GM18498 (cell line): ENCODE measurements around the gene C19orf12.
"Not testable (repeated sequence)": the region's sequence is repeated elsewhere in the genome, so short reads cannot be mapped to it uniquely, and the experiment has no call there.

Experiments
- ATAC-seq: cut with Tn5 transposase; IDR thresholded peaks from one replicate; pipeline ENCODE4 v1.9.1; 2021; ENCODE audit warnings: mild to moderate bottlenecking, moderate library complexity; ENCODE audit not compliant: unreplicated experiment

C19orf12 gene

DNA sequence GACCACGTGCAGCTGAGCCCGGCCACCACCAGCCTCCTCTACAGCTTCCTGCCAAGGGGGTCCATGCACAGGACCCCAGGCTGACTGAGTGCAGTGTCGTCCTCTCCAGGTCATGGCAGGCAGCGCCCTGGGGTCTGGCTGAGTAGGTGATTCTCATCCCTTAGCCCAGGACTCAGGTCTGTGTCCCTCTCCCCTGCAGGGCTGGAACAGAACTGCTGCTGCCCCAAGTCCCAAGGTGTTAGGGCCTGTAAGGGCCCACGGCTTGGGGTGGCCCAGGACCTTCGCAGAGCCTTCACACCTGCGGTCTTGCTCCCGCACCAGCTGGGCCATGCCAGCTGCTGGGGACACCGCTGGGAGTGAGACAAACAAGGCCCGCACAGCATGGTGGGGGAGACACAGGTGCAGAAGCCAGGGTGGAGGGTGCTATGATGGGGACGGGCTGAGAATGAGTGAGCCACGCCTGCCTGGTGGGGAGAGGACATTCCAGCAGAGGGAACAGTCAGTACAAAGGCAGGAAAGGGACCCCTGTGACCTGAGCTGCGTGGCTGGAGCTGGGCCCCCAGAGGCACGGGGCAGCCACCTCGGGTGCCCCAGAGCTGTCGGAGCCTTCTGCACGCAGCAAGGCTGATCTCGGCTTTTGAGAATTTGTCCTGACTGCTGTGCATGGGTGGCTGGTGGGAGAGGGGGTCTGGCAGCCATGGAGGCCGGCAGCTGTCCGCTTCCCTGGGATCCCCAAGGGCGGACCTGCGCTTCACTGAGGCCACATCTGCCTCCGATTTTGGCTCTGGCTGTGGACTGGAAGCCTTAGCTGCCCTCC, 37.9 kb downstream of the C19orf12 start:
- ATAC-seq: no peak

DNA sequence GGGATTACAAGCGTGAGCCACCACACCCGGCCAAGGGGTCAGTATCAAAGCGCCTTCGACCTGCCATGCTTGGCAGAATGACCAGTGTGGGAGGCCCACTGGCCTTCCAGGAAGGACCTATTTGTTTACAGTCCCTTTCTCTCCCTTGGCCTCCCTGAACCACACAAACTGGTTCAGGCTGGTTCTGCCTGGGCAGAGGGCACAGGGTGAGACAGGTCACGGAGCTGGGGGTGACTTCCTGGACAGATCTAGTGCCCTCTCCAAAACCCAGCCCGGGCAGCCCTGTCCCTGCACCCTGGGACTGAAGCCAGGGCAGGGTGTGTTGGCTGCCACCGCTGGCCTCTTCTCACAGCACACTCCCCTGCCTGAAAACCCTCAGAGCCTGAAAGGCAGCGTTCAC, 38.5 kb downstream of the C19orf12 start:
- no peak for ATAC-seq

DNA sequence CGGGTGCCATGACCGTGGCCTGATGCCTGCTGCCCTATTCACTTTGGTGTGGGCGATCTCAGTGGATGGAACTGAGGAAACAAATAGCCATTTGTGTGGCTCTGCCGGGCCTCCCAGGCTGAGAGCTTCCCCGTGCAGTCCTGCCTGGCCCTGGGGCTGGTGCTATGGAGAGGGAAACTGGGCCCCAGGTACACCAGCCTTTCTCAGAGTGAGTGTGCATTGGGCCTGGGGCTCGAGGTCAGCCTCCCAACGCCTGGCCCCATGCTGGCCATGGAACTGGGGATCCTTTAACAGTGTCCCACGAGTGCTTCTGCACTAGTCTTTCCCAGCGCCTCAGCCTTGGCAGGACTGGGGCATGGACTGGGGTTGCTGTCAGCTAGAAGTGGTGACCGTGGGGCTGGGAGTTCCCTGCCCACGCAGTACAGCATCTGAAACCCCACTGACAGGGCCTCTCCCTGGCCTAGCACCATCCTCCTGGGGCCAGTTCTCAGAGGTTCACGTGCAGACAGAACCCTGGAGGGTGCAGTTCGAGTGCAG, 39.3 kb downstream of the C19orf12 start:
- ATAC-seq: no peak

DNA sequence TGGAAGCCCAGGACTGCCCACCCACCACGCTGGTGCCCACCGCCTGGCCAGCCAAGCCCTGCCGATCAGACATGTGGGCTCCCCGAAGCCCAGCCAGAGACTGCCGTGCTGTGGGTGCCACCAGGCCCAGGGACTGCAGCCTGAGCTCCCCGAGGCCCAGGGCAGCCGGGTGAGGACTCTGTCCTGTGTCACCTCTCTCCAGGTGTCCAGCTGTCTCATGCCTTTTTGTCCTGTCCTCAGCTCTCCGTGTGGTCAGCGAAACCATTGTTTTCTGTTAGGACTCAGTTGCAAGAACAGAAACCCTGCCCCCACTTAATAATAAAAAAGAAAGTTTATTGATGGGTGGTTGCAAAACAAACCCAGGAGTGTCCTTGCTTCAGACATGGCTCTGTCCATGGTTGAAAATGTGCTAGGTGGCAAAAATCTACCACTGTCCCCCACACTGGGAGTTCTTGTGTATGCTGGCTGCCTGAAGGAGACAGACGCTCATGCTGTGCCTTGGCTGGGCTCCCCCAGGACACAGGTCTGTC, 39.9 kb downstream of the C19orf12 start:
- ATAC-seq: no peak

DNA sequence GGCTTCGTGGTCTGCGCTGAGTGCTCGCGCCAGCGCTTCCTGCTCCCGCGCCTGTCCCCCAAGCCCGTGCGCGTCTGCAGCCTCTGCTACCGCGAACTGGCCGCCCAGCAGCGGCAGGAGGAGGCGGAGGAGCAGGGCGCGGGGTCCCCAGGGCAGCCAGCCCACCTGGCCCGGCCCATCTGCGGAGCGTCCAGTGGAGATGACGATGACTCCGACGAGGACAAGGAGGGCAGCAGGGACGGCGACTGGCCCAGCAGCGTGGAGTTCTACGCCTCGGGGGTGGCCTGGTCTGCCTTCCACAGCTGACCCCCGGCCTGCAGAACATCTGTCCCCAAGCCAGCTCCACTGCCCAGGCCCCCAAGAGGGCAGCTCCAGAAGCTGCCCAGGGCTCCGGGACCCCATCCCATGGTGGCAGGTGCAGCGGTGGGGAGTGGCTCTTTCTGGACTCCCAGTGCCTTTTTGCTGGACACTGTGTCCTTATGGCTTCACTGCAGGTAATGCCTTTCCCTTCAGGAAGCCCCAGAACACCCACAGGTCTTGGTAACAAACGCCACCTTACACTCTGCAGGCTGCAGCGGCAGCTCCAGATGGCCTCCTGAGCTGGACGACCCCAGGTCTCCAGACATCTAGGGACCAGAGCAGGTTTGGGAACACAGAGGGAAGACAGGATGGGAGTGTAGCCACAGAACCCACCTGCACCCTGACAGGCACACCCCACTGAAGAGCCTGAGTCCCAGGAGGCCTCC, 40.5 kb downstream of the C19orf12 start:
- no peak for ATAC-seq

DNA sequence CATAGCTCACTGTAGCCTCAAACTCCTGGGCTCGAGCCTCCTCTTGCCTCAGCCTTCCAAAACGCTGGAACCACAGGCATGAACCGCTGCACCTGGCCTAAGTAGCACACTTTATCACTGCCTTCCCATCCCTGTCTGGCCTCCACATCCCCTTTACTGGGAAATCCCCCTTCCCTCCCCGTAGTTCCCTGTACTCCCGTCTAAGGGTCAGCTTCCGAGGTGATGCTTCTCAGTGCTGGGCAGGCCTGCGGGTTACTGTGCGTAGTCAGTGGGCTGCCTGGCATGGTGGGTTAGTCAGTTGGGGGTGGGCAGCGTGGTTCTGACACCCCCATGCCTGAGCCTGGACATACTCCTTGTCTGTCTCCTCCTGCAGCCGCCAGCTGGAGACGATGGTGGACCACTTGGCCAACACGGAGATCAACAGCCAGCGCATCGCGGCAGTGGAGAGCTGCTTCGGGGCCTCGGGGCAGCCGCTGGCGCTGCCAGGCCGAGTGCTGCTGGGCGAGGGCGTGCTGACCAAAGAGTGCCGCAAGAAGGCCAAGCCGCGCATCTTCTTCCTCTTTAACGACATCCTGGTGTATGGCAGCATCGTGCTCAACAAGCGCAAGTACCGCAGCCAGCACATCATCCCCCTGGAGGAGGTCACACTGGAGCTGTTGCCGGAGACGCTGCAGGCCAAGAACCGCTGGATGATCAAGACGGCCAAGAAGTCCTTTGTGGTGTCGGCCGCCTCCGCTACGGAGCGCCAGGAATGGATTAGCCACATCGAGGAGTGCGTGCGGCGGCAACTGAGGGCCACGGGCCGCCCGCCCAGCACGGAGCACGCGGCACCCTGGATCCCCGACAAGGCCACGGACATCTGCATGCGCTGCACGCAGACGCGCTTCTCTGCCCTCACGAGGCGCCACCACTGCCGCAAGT, 41.4 kb downstream of the C19orf12 start:
- no peak for ATAC-seq

DNA sequence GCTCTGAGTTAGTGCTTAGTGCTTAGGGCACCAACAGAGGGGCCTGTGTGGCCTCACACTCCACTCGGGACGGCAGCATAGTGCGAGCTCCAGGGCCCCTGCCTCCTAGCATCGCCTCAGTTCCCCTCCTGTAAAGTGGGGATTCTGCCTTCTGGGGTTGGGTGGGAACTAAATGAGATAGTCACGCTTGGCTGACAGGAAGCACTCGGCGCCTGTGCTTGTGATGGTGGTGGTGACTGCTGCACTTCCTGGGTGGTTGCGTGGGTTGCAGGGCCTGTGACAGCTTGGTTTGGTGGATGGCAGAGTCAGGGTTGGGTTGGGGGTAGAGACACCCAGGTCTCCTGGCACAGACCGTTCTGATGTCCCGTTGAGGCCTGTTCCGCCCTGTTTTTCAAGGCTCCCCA, 42.1 kb downstream of the C19orf12 start:
- ATAC-seq: peak; percentile 47

DNA sequence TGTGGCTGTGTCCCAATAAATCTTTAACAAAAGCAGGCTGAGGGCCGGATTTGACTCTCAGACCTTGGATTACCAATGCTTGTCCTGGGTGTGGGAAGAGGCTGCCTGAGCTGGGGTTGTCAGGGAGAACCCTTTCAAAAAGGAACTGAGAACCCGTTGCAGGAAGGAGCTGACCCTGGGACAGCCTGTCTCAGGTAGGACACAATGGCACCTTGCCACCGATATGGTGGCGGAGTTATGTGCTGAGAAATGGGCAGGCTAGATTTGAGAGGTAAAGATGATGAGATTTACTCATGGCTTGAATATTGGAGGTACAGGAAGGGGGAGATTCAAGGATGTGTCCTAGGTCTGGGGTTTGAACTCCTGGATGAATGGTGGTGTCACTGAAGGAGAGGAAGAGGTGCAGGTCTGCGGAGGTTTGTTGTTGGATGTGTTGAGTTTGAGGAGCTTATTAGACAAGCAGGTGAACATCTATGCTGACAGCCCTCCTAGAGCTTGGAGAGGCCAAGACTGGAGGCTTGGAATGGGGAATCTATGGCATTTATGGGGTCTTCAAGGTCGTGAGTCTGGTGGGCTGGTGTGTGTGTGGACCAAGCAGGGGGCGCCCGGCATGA, 42.6 kb downstream of the C19orf12 start:
- ATAC-seq: no peak

DNA sequence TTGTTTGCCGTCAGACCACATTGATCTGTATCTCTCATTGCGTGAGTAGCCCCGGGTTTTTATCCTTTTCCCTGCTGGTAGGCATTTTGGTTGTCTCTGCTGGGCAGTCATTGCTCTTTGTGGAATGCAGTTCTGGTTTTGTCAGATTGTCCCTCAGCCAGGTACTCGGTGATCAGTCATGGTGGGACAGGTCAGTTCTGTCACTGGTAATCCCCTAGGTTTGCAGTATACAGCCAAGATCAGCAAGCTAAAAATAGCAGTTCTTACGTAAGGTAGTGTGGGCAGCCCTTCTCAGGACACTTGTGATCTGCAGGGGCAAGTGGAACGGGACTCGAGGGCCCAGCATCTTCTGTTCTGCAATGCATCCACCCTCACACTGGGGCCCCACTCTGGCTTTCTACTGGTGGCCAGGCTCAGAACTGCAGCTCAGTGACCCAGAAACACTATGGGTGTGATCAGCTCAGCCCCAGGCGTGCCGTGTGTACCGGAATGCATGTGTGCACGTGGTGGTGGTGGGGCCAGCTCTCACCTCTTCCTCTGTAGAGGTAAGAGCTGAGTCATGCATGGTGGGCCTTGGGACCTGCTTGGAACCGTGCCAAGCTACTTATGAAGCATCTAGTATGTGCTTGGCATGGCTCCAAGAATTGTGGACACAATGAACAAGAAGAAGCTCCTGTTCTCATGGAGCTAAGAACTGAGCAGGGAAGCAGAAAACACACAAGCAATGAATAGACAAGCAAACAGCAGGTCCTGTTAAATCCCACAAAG, 43.5 kb downstream of the C19orf12 start:
- ATAC-seq: peak; percentile 87

DNA sequence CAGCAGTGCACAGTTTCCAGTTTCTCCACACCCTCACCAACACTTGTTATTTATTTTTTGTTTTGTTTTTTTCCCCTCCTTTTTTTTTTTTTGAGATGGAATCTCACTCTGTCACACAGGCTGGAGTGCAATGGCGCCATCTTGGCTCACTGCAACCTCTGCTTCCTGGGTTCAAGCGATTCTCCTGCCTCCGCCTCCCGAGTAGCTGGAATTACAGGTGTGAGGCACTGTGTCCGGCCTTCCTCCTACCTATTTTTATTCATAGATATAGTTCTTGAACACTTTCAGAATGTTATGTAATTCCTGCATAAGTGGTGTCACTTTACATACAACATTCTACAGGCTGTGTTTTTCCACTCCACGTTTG, 44.1 kb downstream of the C19orf12 start:
- ATAC-seq: not testable (repeated sequence)

DNA sequence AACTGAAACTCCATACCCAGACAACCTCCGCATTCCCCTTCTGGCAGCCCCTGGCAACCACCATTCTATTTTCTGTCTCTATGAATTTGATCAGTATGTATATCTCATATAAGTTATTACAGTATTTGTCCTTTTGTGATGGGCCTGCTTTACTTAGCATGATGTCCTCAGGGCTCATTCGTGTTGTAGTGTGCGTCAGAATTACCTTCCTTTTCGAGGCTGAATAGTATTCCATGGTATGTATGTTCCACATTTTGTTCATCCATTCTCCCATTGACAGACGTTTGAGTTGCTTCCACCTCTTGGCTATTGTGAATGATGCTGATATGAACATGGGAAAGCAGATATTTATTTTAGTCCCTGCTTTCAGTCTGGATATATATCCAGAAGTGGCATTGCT, 44.8 kb downstream of the C19orf12 start:
- no peak for ATAC-seq

DNA sequence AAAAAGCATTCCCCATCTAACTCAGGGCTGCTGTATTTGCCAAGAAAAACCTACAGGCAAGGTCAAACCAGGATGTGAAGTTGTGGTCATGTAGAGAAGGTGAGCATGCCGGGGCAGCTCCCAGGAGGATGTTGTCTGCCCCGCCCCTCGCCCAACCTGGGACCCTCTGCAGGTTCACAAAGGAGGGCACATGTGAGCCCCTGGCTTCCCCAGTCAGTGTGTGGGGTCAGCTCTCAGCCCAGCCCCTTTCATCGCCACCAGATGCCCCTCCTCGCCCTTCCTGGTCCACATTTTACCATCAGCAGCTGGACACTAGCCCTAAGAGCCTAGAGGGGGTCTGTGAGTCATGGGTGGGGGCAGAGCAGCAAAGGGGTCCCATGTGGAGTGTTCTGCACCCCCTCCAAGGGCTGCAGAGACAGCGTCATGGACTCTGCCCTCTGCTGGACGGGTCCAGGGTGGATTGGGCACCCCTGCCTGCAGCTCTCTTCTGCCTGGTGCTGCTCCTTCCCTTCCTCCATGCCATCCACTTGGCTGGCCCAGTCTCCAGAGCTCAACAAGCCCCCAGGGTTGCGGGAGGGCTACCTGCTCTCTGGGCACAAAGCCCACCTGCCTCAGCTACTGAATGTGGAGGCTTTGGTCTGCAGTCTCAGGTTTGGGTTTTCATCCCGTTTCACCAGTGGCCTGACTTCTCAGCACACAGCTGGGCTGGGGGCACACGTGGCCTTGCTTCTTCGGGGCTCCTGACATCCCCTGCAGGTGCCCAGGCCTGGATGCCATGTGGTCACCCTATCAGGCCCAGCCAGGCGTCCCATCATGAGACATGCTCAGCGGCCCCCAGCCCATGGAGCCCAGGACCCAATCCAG, 46.1 kb downstream of the C19orf12 start:
- no peak for ATAC-seq

DNA sequence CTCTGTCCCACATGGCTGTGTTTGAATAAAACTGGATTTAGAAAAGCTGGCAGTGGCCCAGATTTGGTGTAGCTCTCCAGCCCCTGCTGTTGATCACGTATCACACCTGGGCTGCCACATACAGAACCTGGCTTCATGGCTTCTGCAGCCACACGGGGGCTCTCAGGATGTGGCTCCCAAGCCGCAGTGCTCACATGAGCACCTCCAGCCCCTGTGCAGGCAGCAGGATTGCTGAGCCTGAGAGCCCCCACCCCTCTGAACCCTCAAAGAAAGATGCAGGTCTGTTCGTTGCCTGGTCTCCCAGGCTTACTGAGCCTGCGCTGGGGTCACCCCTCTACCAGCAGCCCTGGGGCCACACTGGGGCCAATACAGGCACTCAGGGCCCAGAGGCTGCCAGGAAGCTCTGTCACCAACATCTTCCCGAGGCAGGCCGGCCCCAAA, 47.1 kb downstream of the C19orf12 start:
- ATAC-seq: no peak

DNA sequence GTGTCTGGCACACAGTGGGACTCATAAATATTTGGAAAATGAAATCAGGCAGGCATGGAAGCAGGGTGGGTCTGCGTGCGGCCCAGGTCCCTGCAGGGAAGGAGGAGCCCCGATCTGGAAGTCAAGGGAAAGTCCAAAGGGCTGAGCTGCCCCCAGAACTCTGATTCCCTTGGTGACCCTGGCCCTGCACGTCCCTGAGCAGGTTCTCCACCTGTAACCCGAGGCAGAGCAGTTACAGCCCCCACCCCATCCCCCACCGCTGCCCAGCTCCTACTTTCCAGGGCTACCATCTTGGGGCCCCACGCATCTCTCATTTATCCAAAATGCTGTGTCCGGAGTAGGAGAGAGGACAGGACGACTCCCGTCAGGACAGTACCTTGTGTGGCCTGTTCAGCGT, 47.7 kb downstream of the C19orf12 start:
- ATAC-seq: no peak

DNA sequence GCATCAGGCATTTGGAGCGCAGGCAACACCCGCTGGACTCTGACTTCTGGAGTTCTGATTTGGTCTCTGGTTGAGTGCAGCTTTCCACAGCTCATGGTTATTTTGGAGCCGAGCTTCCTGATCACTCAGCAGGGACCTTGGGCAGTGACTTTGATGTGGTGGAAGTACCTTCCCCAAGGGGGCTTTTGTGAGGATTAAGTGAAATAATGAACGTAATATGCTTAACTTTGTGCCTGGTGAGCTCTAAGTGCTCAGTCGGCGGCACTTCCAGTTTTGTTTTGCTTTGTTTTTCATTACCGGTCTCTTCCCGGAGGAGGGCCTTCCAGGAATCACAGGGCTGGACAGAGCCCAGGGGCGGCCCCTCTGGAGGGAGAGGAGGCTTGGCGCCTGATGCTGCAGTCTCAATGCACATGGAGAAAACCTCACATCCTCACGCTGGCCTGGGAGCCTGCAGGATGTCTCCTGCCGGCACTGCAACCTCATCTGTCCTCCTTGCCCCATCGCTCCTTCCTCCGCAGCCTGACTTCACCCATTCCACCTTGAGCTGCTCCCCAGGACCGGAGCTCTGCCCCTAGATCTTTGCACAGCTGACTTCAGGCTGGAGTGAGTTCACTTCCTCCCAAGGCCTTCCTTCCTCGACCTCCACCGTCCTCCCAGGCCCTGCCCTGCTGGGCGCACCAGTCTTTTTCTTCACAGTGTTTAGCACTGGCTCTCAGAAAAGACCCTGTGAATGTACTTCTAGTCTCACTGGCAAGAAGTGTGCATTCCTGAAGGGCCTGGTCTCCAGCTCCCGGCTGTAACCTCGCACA, 48.3 kb downstream of the C19orf12 start:
- ATAC-seq: no peak

DNA sequence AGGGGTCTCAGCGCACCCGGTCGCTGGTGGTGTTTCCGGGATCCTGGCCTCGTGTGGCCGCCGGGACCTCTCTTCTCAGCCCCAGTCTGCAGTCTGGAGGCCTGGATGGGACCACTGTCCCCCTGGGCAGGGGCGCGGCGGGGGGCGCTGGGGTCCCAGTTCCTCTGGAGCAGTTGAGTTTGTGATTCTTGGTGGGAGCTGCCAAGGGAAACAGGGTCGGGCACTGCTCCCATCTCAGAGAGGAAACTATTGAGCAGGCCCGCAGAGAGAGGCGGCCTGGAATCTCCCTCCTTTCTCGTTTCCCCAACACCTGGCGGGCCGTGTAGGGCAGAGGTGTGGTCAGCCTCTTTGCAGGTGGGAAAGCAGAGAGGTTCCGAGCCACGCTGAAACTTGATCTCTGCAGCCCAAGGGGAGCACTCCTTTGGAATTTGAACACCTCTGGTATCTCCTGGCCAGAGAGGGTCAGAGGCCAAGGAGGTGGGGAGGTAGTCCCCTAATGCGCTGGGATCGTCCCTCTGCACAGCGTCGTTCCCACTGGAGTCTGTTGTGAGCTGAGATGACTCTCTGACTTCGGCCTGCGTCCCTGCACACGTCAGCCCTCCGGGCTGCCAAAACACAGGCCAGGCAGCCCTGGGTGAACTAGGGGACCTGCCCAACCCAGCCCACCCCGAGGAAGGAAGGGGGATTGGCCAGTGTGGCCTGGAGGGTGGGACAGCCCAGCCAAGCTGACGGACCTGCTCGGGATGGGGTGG, 49.1 kb downstream of the C19orf12 start:
- peak; percentile 6 for ATAC-seq

DNA sequence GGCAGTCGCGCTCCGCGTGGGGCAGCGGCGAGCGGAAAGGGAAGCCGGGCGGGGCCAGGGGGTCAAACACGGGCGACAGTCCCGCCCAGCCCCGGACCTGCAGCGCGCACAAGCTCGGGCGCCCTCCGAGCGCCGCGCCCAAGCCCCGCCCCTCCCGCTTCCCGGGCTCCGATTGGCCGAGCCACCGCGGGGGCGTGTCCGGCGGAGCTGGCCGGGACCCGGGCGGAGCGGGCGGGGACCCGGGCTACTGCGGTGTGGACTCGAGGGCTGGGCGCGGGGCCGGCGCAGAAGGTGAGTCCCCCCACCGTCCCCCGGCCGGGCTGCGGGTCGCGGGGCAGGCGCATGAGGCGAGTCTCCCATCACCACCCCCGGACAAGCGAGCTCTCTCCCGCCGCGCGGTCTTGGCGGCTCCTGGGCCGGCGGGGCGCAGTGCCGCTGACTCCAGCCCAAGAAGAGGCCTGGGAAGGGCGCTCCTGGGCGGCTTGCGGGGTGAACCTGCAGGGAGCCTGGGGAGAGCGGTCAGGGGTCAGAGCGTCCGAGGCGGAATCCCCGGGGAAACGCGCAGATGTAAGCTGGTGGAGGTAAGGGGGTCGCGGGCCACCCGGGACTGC, 49.7 kb downstream of the C19orf12 start, which contains the start of gene PLEKHF1:
Gene PLEKHF1 (plus strand): TSS at position 247 of the 611 bp plus-strand sequence. CDS start 8,379 bp downstream, outside the sequence.
- ATAC-seq: peak; percentile 94
